ENCODE results near the gene OASL.

DNA sequence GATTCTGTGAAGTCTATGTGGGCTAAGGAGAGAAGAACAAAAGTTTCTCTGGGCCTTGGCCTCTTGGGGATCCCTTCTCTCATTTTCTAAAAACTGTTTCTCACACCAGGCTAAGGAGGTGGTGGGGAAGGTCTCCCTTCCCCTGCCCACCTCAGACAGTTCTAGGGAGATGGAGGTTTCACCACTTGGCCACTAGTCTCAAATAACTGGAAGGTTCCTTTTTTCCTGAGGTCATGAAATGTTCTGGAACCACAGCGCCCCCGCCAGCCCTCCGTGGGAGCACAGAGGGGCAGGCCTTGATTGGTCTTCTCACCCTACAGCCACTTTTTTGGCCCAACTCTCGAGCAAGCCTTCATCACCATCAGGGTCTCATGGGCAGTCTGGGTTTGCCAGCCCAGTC is 35.4 kb downstream of the OASL start:
- TF ChIP-seq, protein P1, sequence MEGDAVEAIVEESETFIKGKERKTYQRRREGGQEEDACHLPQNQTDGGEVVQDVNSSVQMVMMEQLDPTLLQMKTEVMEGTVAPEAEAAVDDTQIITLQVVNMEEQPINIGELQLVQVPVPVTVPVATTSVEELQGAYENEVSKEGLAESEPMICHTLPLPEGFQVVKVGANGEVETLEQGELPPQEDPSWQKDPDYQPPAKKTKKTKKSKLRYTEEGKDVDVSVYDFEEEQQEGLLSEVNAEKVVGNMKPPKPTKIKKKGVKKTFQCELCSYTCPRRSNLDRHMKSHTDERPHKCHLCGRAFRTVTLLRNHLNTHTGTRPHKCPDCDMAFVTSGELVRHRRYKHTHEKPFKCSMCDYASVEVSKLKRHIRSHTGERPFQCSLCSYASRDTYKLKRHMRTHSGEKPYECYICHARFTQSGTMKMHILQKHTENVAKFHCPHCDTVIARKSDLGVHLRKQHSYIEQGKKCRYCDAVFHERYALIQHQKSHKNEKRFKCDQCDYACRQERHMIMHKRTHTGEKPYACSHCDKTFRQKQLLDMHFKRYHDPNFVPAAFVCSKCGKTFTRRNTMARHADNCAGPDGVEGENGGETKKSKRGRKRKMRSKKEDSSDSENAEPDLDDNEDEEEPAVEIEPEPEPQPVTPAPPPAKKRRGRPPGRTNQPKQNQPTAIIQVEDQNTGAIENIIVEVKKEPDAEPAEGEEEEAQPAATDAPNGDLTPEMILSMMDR (IDR thresholded peaks at IDR 0.05), result no peak
- no peak for TF ChIP-seq POLR2A (IDR thresholded peaks at IDR 0.05)
